Mesendoderm (in vitro differentiated cells): ENCODE data around the gene ARL17B.
"Not testable (repeated sequence)": the region's sequence is repeated elsewhere in the genome, so short reads cannot be mapped to it uniquely, and the experiment has no call there.

Source experiments
- DNase-seq: peaks from one replicate; pipeline ENCODE4 v3.0.0; 2013
- H2AK5ac ChIP-seq: 2 replicates; pipeline ENCODE4 v1.6.1; 2013; ENCODE audit warnings: low read length, inconsistent platforms
- H2BK120ac ChIP-seq: 2 replicates; pipeline ENCODE4 v1.6.1; 2013; ENCODE audit warnings: low read depth, mild to moderate bottlenecking, low read length, moderate library complexity, mixed read lengths
- H2BK15ac ChIP-seq: replicated peaks from 2 replicates; pipeline ENCODE4 v1.6.1; 2013; ENCODE audit warnings: low read depth, mild to moderate bottlenecking, moderate library complexity
- H2BK5ac ChIP-seq: 2 replicates; pipeline ENCODE4 v1.6.1; 2013; ENCODE audit warnings: low read length, inconsistent platforms
- H3K18ac ChIP-seq: 2 replicates; pipeline ENCODE4 v1.6.1; 2013; ENCODE audit warnings: mild to moderate bottlenecking, low read length, mixed read lengths
- H3K23ac ChIP-seq: one replicate; pipeline ENCODE4 v1.6.1; 2013; ENCODE audit warnings: low read length
- H3K27ac ChIP-seq: 2 replicates; pipeline ENCODE4 v1.5.1; 2013; ENCODE audit warnings: low read depth, mild to moderate bottlenecking, inconsistent platforms, low read length, moderate library complexity
- H3K27me3 ChIP-seq: 2 replicates; pipeline ENCODE4 v1.6.1; 2013; ENCODE audit warnings: low read length, control low read depth, mild to moderate bottlenecking, inconsistent platforms; ENCODE audit not compliant: insufficient read depth, poor library complexity
- H3K36me3 ChIP-seq: 2 replicates; pipeline ENCODE4 v1.6.1; 2013; ENCODE audit warnings: low read length, inconsistent platforms; ENCODE audit not compliant: control insufficient read depth, insufficient read depth
- H3K4ac ChIP-seq: one replicate; pipeline ENCODE4 v1.6.1; 2013; ENCODE audit warnings: low read depth, mild to moderate bottlenecking, low read length, moderate library complexity
- H3K4me1 ChIP-seq: 2 replicates; pipeline ENCODE4 v1.6.1; 2013; ENCODE audit warnings: low read depth, low read length, inconsistent platforms; ENCODE audit not compliant: control insufficient read depth
- H3K4me2 ChIP-seq: 2 replicates; pipeline ENCODE4 v1.6.1; 2013; ENCODE audit warnings: low read length
- H3K4me3 ChIP-seq: 2 replicates; pipeline ENCODE4 v1.5.1; 2013; ENCODE audit warnings: mild to moderate bottlenecking, low read length
- H3K56ac ChIP-seq: one replicate; pipeline ENCODE4 v1.6.1; 2013; ENCODE audit warnings: low read length
- H3K79me1 ChIP-seq: 2 replicates; pipeline ENCODE4 v1.6.1; 2013; ENCODE audit warnings: low read length, inconsistent platforms
- H3K79me2 ChIP-seq: 2 replicates; pipeline ENCODE4 v1.6.1; 2013; ENCODE audit warnings: mild to moderate bottlenecking, low read length; ENCODE audit not compliant: control insufficient read depth, insufficient read depth
- H3K9ac ChIP-seq: 2 replicates; pipeline ENCODE4 v1.6.1; 2013; ENCODE audit warnings: low read length, inconsistent platforms
- H4K5ac ChIP-seq: one replicate; pipeline ENCODE4 v1.6.1; 2013; ENCODE audit warnings: low read length
- H4K8ac ChIP-seq: one replicate; pipeline ENCODE4 v1.6.1; 2013; ENCODE audit warnings: low read depth, mild to moderate bottlenecking, control low read depth, low read length, moderate library complexity
- WGBS: extraction: QIAGEN DNeasy Blood & Tissue Kit; methylation state at CpG from one replicate; pipeline ENCODE4 v1.1.7; 2013; ENCODE audit warnings: low lambda C conversion rate, missing lambda C conversion rate; ENCODE audit not compliant: insufficient coverage; ENCODE audit errors: extremely low coverage; 5-methylcytosine and 5-hydroxymethylcytosine counted together

Gene ARL17B

DNA sequence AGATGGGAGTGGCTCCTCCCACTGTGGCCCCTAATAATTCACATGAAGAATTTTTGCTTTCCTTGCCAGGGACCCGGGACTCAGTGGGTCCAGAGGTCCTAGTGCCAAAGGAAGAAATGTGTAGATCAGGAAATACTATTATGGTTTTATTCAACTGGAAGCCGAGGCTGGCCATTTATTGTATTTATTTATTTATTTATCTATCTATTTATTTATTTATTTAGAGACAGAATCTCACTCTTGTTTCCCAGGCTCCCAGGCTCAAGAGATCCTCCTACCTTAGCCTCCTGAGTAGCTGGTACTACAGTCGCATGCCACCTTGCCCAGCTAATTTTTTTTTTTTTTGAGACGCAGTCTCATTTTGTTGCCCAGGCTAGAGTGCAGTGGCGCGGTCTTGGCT is 107.4 kb downstream of the ARL17B start:
- no CpG with 5 or more reads among the region's 6 CpGs for WGBS
- not testable (repeated sequence) for H3K4me3 ChIP-seq, H3K9ac ChIP-seq, DNase-seq, H2BK5ac ChIP-seq, H2BK120ac ChIP-seq, H2BK15ac ChIP-seq, H3K79me2 ChIP-seq, H3K4me1 ChIP-seq, H4K8ac ChIP-seq, H3K23ac ChIP-seq, H3K18ac ChIP-seq, H3K56ac ChIP-seq, H4K5ac ChIP-seq, H3K4ac ChIP-seq, H3K79me1 ChIP-seq, H2AK5ac ChIP-seq, H3K27ac ChIP-seq, H3K36me3 ChIP-seq, H3K4me2 ChIP-seq, H3K27me3 ChIP-seq

DNA sequence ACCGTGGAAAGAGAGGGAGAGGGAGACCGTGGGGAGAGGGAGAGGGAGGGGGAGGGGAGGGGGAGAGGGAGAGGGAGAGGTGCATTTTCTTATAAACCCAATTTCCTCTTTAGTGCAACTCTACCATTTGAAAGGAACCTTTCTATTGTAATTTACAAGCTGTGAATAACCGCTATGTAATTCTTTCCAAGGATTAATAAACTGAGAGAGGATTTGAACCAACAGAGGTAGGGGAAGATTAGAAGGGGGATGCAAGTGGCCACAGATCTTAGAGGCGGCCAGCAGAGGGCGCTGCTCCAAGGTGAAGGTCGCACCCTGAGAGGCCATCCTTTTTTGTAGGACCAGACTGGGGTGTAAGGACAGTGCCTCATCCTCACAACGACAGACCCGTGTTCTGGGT is 107.8 kb downstream of the ARL17B start:
- not testable (repeated sequence) for H3K56ac ChIP-seq, H3K23ac ChIP-seq, H2AK5ac ChIP-seq, H4K8ac ChIP-seq, H2BK15ac ChIP-seq, H3K9ac ChIP-seq, H3K27ac ChIP-seq, H2BK120ac ChIP-seq, H3K4ac ChIP-seq, H2BK5ac ChIP-seq, H3K36me3 ChIP-seq, H4K5ac ChIP-seq, H3K18ac ChIP-seq, H3K4me2 ChIP-seq, H3K79me1 ChIP-seq, H3K27me3 ChIP-seq, H3K4me1 ChIP-seq, H3K4me3 ChIP-seq, H3K79me2 ChIP-seq
- no CpG with 5 or more reads among the region's 8 CpGs for WGBS
- DNase-seq = peak; percentile 77

DNA sequence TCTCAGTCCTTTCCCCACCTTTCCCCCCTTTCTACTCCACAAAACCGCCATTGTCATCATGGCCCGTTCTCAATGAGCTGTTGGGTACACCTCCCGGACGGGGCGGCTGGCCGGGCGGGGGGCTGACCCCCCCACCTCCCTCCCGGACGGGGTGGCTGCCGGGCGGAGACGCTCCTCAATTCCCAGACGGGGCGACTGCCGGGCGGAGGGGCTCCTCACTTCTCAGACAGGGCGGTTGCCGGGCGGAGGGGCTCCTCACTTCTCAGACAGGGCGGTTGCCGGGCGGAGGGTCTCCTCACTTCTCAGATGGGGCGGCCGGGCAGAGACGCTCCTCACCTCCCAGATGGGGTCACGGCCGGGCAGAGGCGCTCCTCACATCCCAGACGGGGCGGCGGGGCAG is 108.8 kb downstream of the ARL17B start:
- not testable (repeated sequence) for H3K4ac ChIP-seq, H3K27me3 ChIP-seq, H4K5ac ChIP-seq

DNA sequence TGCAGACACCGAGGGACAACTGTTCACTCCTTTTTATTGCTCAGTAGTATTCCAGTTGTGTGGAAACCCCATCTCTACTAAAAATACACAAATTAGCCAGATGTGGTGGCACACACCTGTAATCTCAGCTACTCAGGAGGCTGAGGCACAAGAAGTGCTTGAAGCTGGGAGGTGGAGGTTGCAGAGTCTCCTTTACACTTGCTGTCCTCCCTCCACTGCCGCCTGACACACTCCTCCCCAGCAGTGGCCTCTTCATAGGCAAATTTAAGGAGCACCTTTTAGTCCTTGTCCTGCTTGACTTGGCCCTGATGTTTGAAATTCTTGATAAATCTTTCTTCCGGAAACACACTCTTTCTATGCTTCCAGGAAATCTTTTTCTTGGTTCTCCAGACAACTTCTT is 112.4 kb downstream of the ARL17B start:
- H3K36me3 ChIP-seq, H4K5ac ChIP-seq, H3K79me2 ChIP-seq, H3K9ac ChIP-seq, H3K4me2 ChIP-seq, DNase-seq, H2BK15ac ChIP-seq, H3K23ac ChIP-seq, H3K18ac ChIP-seq, H3K27me3 ChIP-seq, H2AK5ac ChIP-seq, H3K27ac ChIP-seq, H3K56ac ChIP-seq, H3K79me1 ChIP-seq, H4K8ac ChIP-seq, H3K4ac ChIP-seq, H3K4me1 ChIP-seq, H2BK5ac ChIP-seq, H2BK120ac ChIP-seq, H3K4me3 ChIP-seq: not testable (repeated sequence)
- WGBS = no CpG with 5 or more reads among the region's 3 CpGs

More for the DNA sequence above, 108.8 kb downstream of the ARL17B start:
- H3K4me1 ChIP-seq, H3K56ac ChIP-seq, H3K27ac ChIP-seq, H3K9ac ChIP-seq, H2AK5ac ChIP-seq, H3K23ac ChIP-seq, H2BK120ac ChIP-seq, H3K79me1 ChIP-seq, H2BK15ac ChIP-seq, H3K4me2 ChIP-seq, H4K8ac ChIP-seq, DNase-seq, H3K36me3 ChIP-seq, H3K79me2 ChIP-seq, H2BK5ac ChIP-seq, H3K4me3 ChIP-seq, H3K18ac ChIP-seq: not testable (repeated sequence)
- no CpG with 5 or more reads among the region's 31 CpGs for WGBS

DNA sequence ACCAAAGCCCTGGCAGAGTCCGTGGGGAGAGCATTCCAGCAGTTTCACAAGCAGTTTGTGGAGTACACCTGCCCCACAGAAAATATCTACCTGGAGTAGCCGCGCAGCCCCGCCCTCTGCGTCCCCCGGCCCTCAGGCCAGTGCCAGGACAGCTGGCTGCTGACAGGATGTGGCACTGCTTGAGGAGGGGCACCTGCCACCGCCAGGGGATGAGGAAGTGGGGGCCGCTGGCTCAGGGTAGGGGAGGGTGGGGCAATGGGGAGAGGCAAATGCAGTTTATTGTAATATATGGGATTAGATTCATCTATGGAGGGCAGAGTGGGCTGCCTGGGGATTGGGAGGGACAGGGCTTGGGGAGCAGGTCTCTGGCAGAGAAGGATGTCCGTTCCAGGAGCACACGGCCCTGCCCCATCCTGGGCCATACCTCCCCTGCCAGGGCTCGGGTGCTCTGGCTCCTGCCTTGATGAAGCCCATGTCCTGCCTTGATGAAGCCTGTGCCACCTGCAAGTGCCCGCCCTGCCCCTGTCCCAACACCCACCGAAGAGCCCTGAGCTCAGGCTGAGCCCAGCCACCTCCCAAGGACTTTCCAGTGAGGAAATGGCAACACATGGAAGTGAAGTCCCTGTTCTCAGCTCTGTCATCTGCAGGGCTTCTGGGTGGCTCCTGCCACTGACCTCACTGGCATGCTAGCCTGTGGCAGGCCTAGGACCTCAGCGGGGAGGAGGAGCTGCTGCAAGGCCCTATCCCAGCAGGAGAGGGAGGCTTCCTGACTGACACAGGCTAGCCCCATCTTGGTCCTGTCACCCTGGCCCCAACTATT is 116.4 kb downstream of the ARL17B start:
- not testable (repeated sequence) for H3K36me3 ChIP-seq, H3K9ac ChIP-seq

More for the DNA sequence above, 116.4 kb downstream of the ARL17B start:
- H2BK120ac ChIP-seq, H4K8ac ChIP-seq, H4K5ac ChIP-seq, H3K79me1 ChIP-seq, H3K27me3 ChIP-seq, H3K4me1 ChIP-seq, H3K23ac ChIP-seq, H3K18ac ChIP-seq, H2AK5ac ChIP-seq, H3K4me2 ChIP-seq, H3K4ac ChIP-seq, H3K56ac ChIP-seq, H3K79me2 ChIP-seq, H2BK15ac ChIP-seq, H3K27ac ChIP-seq, H2BK5ac ChIP-seq, H3K4me3 ChIP-seq: not testable (repeated sequence)
- no CpG with 5 or more reads among the region's 14 CpGs for WGBS
- DNase-seq = peak; percentile 84
